ENCODE data around the gene SRGAP3.

The SRGAP3 gene

GRCh38 chr3:8984081-8984480 lies 265.4 kb downstream of the SRGAP3 start:
- Histone ChIP-seq H3K27me3 (ENCODE audit: control insufficient read depth, insufficient read depth, low read length) (no peaks in the 10 kb centered on the region), H3K9me3 (ENCODE audit: control insufficient read depth, insufficient read depth, low read length) (no peaks in the 10 kb centered on the region), H3K4me3 (ENCODE audit: low read depth, low read length) (no peak overlapping the region), H3K9ac (ENCODE audit: low read depth, low read length) (no peak overlapping the region), H3K36me3 (ENCODE audit: control insufficient read depth, insufficient read depth, low read length) (no peaks in the 10 kb centered on the region), H3K4me1 (ENCODE audit: control insufficient read depth, insufficient read depth, low read length) (no peaks in the 10 kb centered on the region)

GRCh38 chr3:8983591-8983990 lies 265.9 kb downstream of the SRGAP3 start:
- Histone ChIP-seq H3K36me3 (ENCODE audit: control insufficient read depth, insufficient read depth, low read length) (no peaks in the 10 kb centered on the region), H3K27me3 (ENCODE audit: control insufficient read depth, insufficient read depth, low read length) (no peaks in the 10 kb centered on the region)

DNA sequence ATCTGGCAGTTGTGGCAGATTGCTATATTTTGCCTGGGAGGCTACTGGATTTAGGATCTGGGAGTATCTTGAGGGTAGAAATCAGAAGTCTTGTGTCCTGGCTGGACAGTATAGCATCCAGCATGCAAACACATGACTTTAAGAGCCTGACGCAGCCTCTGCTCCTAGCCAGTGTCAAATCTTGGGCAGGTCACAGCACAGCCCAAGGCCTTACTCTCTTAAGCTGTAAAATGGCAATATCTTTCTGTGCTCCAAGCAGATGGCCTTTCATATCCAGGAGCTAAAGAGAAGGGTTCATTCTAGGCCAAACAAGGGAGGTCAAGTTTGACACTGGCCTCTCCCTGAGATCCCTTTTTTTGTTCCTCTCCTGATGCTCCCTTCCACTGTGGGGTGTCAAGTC lies 266.4 kb downstream of the SRGAP3 start:
- Histone ChIP-seq H3K4me3 (ENCODE audit: low read depth, low read length) (no peak overlapping the region), H3K4me1 (ENCODE audit: control insufficient read depth, insufficient read depth, low read length) (no peaks in the 10 kb centered on the region), H3K9me3 (ENCODE audit: control insufficient read depth, insufficient read depth, low read length) (no peaks in the 10 kb centered on the region), H3K27me3 (ENCODE audit: control insufficient read depth, insufficient read depth, low read length) (no peaks in the 10 kb centered on the region), H3K9ac (ENCODE audit: low read depth, low read length) (no peak overlapping the region), H3K36me3 (ENCODE audit: control insufficient read depth, insufficient read depth, low read length) (no peaks in the 10 kb centered on the region)

More at GRCh38 chr3:8983591-8983990, 265.9 kb downstream of the SRGAP3 start:
- no peak overlapping the region for H3K9ac ChIP-seq (ENCODE audit: low read depth, low read length)
- H3K9me3 ChIP-seq (ENCODE audit: control insufficient read depth, insufficient read depth, low read length) = no peaks in the 10 kb centered on the region
- H3K4me3 ChIP-seq (ENCODE audit: low read depth, low read length) = no peak overlapping the region
- H3K4me1 ChIP-seq (ENCODE audit: control insufficient read depth, insufficient read depth, low read length) = no peaks in the 10 kb centered on the region

GRCh38 chr3:8982509-8982908 lies 266.9 kb downstream of the SRGAP3 start:
- Histone ChIP-seq H3K4me3 (ENCODE audit: low read depth, low read length) (no peak overlapping the region), H3K36me3 (ENCODE audit: control insufficient read depth, insufficient read depth, low read length) (no peaks in the 10 kb centered on the region), H3K9me3 (ENCODE audit: control insufficient read depth, insufficient read depth, low read length) (no peaks in the 10 kb centered on the region), H3K9ac (ENCODE audit: low read depth, low read length) (no peak overlapping the region), H3K4me1 (ENCODE audit: control insufficient read depth, insufficient read depth, low read length) (no peaks in the 10 kb centered on the region), H3K27me3 (ENCODE audit: control insufficient read depth, insufficient read depth, low read length) (no peaks in the 10 kb centered on the region)

GRCh38 chr3:8981700-8982099 lies 267.7 kb downstream of the SRGAP3 start:
- Histone ChIP-seq H3K4me3 (ENCODE audit: low read depth, low read length) (no peak overlapping the region), H3K36me3 (ENCODE audit: control insufficient read depth, insufficient read depth, low read length) (no peaks in the 10 kb centered on the region), H3K9ac (ENCODE audit: low read depth, low read length) (no peak overlapping the region), H3K4me1 (ENCODE audit: control insufficient read depth, insufficient read depth, low read length) (no peaks in the 10 kb centered on the region), H3K9me3 (ENCODE audit: control insufficient read depth, insufficient read depth, low read length) (no peaks in the 10 kb centered on the region), H3K27me3 (ENCODE audit: control insufficient read depth, insufficient read depth, low read length) (no peaks in the 10 kb centered on the region)

DNA sequence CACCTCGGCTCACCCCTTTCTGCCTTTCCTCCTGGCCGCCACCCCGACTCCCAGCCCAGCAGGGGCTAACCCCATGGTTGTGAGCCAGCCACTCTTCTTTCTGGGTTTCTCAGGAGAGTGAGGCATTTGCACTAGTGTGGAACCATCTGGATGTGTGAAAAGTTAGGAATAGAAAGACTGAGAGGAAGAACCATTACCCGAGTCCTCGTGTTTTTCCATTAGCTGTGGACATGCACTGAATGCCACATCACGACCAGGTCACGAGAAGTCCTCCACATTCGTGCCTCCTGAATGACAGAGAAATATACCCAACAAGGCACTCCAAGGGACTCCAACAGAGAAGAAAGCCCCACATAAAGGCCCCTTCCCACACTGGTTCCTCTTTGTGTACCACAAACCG lies 268.1 kb downstream of the SRGAP3 start:
- Histone ChIP-seq H3K36me3 (ENCODE audit: control insufficient read depth, insufficient read depth, low read length) (no peaks in the 10 kb centered on the region), H3K4me3 (ENCODE audit: low read depth, low read length) (no peak overlapping the region), H3K9ac (ENCODE audit: low read depth, low read length) (no peak overlapping the region), H3K27me3 (ENCODE audit: control insufficient read depth, insufficient read depth, low read length) (no peaks in the 10 kb centered on the region), H3K9me3 (ENCODE audit: control insufficient read depth, insufficient read depth, low read length) (no peaks in the 10 kb centered on the region), H3K4me1 (ENCODE audit: control insufficient read depth, insufficient read depth, low read length) (no peaks in the 10 kb centered on the region)

DNA sequence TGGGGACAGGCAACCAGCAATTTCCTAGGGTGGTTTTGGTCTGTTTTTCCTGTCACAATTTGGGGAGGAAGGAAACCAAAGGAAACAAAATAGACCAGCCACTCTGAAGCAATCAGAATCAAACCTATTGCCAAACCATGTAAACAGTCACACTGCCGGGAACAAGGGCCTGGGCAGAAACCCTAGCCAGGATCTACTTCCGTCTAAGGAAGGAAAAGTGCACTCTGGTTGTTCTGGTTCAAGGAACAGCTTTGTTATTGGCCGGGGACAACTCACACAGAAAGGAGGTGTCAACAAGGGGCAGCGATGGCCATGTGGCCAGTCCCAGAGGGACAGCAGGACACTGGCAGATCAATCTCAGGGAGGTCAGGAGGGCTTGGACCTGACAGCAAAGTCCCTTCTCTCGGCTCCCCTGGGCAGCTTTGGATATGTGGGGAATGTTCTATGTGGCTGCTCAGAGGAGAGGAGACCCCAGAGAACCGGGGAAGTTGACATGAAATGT lies 268.6 kb downstream of the SRGAP3 start:
- H3K9ac ChIP-seq (ENCODE audit: low read depth, low read length) = no peak overlapping the region
- no peaks in the 10 kb centered on the region for H3K4me1 ChIP-seq (ENCODE audit: control insufficient read depth, insufficient read depth, low read length)
- no peaks in the 10 kb centered on the region for H3K27me3 ChIP-seq (ENCODE audit: control insufficient read depth, insufficient read depth, low read length)
- no peaks in the 10 kb centered on the region for H3K9me3 ChIP-seq (ENCODE audit: control insufficient read depth, insufficient read depth, low read length)
- H3K36me3 ChIP-seq (ENCODE audit: control insufficient read depth, insufficient read depth, low read length) = no peaks in the 10 kb centered on the region
- H3K4me3 ChIP-seq (ENCODE audit: low read depth, low read length) = no peak overlapping the region

DNA sequence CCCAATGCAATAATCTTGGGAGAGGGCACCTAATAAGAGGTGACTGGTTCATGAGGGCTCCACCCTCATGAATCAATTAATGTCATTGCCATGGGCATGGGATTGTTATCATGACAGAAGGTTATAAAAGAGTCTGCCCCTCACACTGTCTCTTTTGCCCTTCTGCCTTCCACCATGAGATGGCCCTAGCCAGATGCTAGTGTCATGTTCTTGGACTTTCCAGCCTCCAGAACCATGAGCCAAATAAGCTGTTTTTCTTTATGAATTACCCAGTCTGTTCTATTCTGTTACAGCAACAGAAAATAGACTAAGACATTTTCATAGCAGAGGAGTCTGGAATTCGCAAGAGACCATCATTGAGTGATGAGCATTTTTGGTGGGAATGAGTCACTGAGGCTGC lies 270.2 kb downstream of the SRGAP3 start:
- H3K4me3 ChIP-seq (ENCODE audit: low read depth, low read length) = no peak overlapping the region
- H3K36me3 ChIP-seq (ENCODE audit: control insufficient read depth, insufficient read depth, low read length) = no peaks in the 10 kb centered on the region
- no peaks in the 10 kb centered on the region for H3K9me3 ChIP-seq (ENCODE audit: control insufficient read depth, insufficient read depth, low read length)
- no peaks in the 10 kb centered on the region for H3K27me3 ChIP-seq (ENCODE audit: control insufficient read depth, insufficient read depth, low read length)
- no peak overlapping the region for H3K9ac ChIP-seq (ENCODE audit: low read depth, low read length)
- no peaks in the 10 kb centered on the region for H3K4me1 ChIP-seq (ENCODE audit: control insufficient read depth, insufficient read depth, low read length)

DNA sequence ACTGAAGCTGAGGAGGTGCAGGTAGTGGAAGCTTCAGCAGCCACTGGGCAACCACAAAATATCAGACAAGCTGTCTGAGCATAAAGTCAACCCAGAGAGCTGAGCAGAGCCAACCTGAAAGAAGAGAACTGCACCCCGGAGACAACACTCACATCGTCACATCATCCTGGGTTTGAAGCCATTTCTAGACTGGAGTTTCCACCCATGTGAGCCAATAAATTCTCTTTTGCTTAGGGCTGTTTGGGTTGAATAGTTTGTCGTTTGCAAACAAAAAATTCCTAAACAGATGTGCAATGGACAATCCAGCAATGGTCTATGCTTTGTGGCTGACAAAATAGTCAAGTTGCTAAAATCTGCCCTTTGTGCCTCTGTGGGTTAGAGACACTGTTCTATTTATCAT lies 270.9 kb downstream of the SRGAP3 start:
- no peak overlapping the region for H3K4me3 ChIP-seq (ENCODE audit: low read depth, low read length)
- H3K36me3 ChIP-seq (ENCODE audit: control insufficient read depth, insufficient read depth, low read length) = no peaks in the 10 kb centered on the region
- H3K4me1 ChIP-seq (ENCODE audit: control insufficient read depth, insufficient read depth, low read length) = no peaks in the 10 kb centered on the region
- H3K9me3 ChIP-seq (ENCODE audit: control insufficient read depth, insufficient read depth, low read length) = no peaks in the 10 kb centered on the region
- H3K9ac ChIP-seq (ENCODE audit: low read depth, low read length) = no peak overlapping the region
- H3K27me3 ChIP-seq (ENCODE audit: control insufficient read depth, insufficient read depth, low read length) = no peaks in the 10 kb centered on the region

- Histone ChIP-seq H3K27me3 (ENCODE audit: control insufficient read depth, insufficient read depth, low read length) (peaks cover under 1% of the 10 kb centered on the region), H3K4me1 (ENCODE audit: control insufficient read depth, insufficient read depth, low read length) (no peaks in the 10 kb centered on the region), H3K36me3 (ENCODE audit: control insufficient read depth, insufficient read depth, low read length) (no peaks in the 10 kb centered on the region), H3K9ac (ENCODE audit: low read depth, low read length) (no peak overlapping the region), H3K4me3 (ENCODE audit: low read depth, low read length) (no peak overlapping the region), H3K9me3 (ENCODE audit: control insufficient read depth, insufficient read depth, low read length) (no peaks in the 10 kb centered on the region)
Measured at GRCh38 chr3:8976540-8977182, 272.8 kb downstream of the SRGAP3 start.

- H3K4me1 ChIP-seq (ENCODE audit: control insufficient read depth, insufficient read depth, low read length) = no peaks in the 10 kb centered on the region
- H3K9ac ChIP-seq (ENCODE audit: low read depth, low read length) = no peak overlapping the region
- no peaks in the 10 kb centered on the region for H3K36me3 ChIP-seq (ENCODE audit: control insufficient read depth, insufficient read depth, low read length)
- H3K27me3 ChIP-seq (ENCODE audit: control insufficient read depth, insufficient read depth, low read length) = peaks cover 5% of the 10 kb centered on the region
- H3K9me3 ChIP-seq (ENCODE audit: control insufficient read depth, insufficient read depth, low read length) = no peaks in the 10 kb centered on the region
- no peak overlapping the region for H3K4me3 ChIP-seq (ENCODE audit: low read depth, low read length)
Measured at GRCh38 chr3:8975081-8976020, 274.1 kb downstream of the SRGAP3 start.

DNA sequence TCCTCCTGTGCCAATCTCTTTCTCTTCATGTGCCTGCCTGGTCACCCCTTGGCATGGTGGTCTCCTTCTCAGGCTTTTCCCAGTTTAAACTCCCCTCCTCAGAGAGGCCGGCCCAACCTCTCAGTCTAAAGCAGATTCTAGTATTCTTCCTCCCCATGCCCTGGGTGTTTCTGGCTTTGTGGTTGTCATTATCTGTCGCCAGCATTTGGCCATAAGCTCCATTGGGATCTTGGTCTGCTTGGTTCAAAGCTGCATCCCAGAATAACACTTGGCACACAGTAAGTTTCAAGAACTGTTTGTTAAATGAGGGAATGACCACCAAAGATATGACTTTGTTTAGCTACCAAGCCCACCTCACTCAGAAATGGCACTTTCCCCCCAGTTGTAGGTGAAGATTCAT lies 275.0 kb downstream of the SRGAP3 start:
- Histone ChIP-seq H3K4me3 (ENCODE audit: low read depth, low read length) (no peak overlapping the region), H3K4me1 (ENCODE audit: control insufficient read depth, insufficient read depth, low read length) (no peaks in the 10 kb centered on the region), H3K27me3 (ENCODE audit: control insufficient read depth, insufficient read depth, low read length) (peaks cover 7% of the 10 kb centered on the region), H3K36me3 (ENCODE audit: control insufficient read depth, insufficient read depth, low read length) (no peaks in the 10 kb centered on the region), H3K9ac (ENCODE audit: low read depth, low read length) (no peak overlapping the region), H3K9me3 (ENCODE audit: control insufficient read depth, insufficient read depth, low read length) (no peaks in the 10 kb centered on the region)
